ENCODE data around the gene SEC16B.

DNA sequence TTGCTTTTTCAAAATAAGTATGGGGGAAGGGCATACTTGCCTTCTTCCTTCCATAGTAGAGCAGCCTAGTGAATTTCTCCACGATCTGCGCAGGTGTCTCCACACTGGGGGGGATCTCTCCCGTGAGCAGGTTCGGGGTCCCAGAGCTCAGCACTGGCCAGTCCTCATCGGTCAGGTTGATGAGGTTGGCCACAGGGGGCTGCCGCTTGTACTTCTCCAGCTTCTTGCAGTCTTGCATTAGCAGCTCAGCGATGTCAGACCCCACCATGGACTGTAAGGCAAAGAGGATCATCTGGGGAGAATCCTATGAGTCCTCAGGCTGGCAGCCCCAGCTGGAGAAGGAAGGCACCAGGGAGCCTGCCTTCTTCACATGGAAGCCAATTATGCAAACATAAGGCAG, 11.8 kb downstream of the SEC16B start:
- TF ChIP-seq EZH2phosphoT487 (conservative IDR thresholded peaks at IDR 0.05; ENCODE audit: low read length) (no peak), CTCF (IDR thresholded peaks at IDR 0.05; ENCODE audit: insufficient read depth, low read length, poor library complexity, severe bottlenecking) (no peak)

Measured in SU-DHL-6 (cell line).